ENCODE results near the gene STK10. TPM values are rescaled to one million over a fixed set of nuclear protein-coding genes. Genes with fewer than 3 reads are reported as not detected.

Gene STK10
- total RNA-seq, 2 experiments from 2014 or later, result 301 to 316 TPM

GRCh38 chr5:172101547-172102217 is 86.3 kb downstream of the STK10 start:
- no peaks in the 10 kb centered on the region for H3K27me3 Mint-ChIP-seq
- peaks cover 82% of the 10 kb centered on the region for H3K36me3 Mint-ChIP-seq (ENCODE audit: low read depth)
- ChIA-PET CTCF (interaction anchor here (1.2 to 2.9 kb wide), 2 partner anchors 85 to 87 kb away, joined by 3 to 8 read pairs; partner anchors contain the start of gene STK10), POLR2A (interaction anchor here (1.3 to 28.3 kb wide), 3 partner anchors 9 to 79 kb away, joined by 3 to 905 read pairs (median 5); partner anchors contain the start of gene STK10)
- no peak overlapping the region for H3K27ac Mint-ChIP-seq
- no peak overlapping the region for H3K4me3 Mint-ChIP-seq
- H3K4me1 Mint-ChIP-seq, result peaks cover 41% of the 10 kb centered on the region
- DNase-seq, result no peak
- no peaks in the 10 kb centered on the region for H3K9me3 Mint-ChIP-seq

- CTCF ChIA-PET, result interaction anchor here (1.1 to 2.9 kb wide), 3 partner anchors 9 to 90 kb away, joined by 3 to 8 read pairs (median 4); partner anchors contain the start of gene STK10
These were observed 89.1 kb downstream of the STK10 start for GRCh38 chr5:172098883-172099282.

GRCh38 chr5:172098046-172098445 is 90.0 kb downstream of the STK10 start:
- no peaks in the 10 kb centered on the region for H3K9me3 Mint-ChIP-seq
- H3K36me3 Mint-ChIP-seq (ENCODE audit: low read depth), result peaks cover 81% of the 10 kb centered on the region
- H3K27ac Mint-ChIP-seq, result no peak overlapping the region
- POLR2A ChIA-PET, result interaction anchor here (1.0 to 28.3 kb wide), 2 partner anchors 14 to 82 kb away, joined by 3 to 905 read pairs; partner anchors contain the start of gene STK10
- no peak overlapping the region for H3K4me3 Mint-ChIP-seq
- no peak for DNase-seq
- H3K4me1 Mint-ChIP-seq, result peaks cover 20% of the 10 kb centered on the region
- CTCF ChIA-PET, result interaction anchor here (1.0 to 1.4 kb wide), 3 partner anchors 10 to 186 kb away, joined by 3 to 4 read pairs (median 3); no protein-coding TSS in a partner anchor
- no peaks in the 10 kb centered on the region for H3K27me3 Mint-ChIP-seq

More at GRCh38 chr5:172098883-172099282, 89.1 kb downstream of the STK10 start:
- no peak for DNase-seq
- Mint-ChIP-seq H3K4me3 (peak overlapping the region; percentile 4), H3K27me3 (no peaks in the 10 kb centered on the region), H3K36me3 (ENCODE audit: low read depth) (peaks cover 82% of the 10 kb centered on the region), H3K27ac (peak overlapping the region; percentile 69), H3K4me1 (peaks cover 28% of the 10 kb centered on the region), H3K9me3 (no peaks in the 10 kb centered on the region)
- POLR2A ChIA-PET, result interaction anchor here (1.0 to 28.3 kb wide), 2 partner anchors 13 to 82 kb away, joined by 3 to 905 read pairs; partner anchors contain the start of gene STK10

GRCh38 chr5:172097356-172097755 is 90.7 kb downstream of the STK10 start:
- Mint-ChIP-seq H3K27ac (no peak overlapping the region), H3K4me1 (peaks cover 16% of the 10 kb centered on the region), H3K9me3 (no peaks in the 10 kb centered on the region), H3K27me3 (no peaks in the 10 kb centered on the region), H3K4me3 (no peak overlapping the region), H3K36me3 (ENCODE audit: low read depth) (peaks cover 80% of the 10 kb centered on the region)
- POLR2A ChIA-PET, result interaction anchor here (1.1 to 28.3 kb wide), 2 partner anchors 10 to 83 kb away, joined by 3 to 905 read pairs; partner anchors contain the start of gene STK10
- CTCF ChIA-PET, result no interaction called here
- no peak for DNase-seq

- Mint-ChIP-seq H3K9me3 (no peaks in the 10 kb centered on the region), H3K27ac (peak overlapping the region; percentile 31), H3K4me3 (no peak overlapping the region), H3K36me3 (ENCODE audit: low read depth) (peaks cover 71% of the 10 kb centered on the region), H3K4me1 (peaks cover 11% of the 10 kb centered on the region), H3K27me3 (no peaks in the 10 kb centered on the region)
- POLR2A ChIA-PET, result interaction anchor here (0.7 to 28.3 kb wide), 4 partner anchors 10 to 192 kb away, joined by 3 to 905 read pairs (median 3); partner anchors contain the start of gene STK10
- DNase-seq, result no peak
- CTCF ChIA-PET, result interaction anchor here (0.6 to 1.8 kb wide), 7 partner anchors 9 to 194 kb away, joined by 3 to 9 read pairs (median 4); partner anchors contain the start of gene STK10
These were observed 91.7 kb downstream of the STK10 start for GRCh38 chr5:172096207-172096940.

- DNase-seq, result no peak
- H3K27ac Mint-ChIP-seq, result no peak overlapping the region
- ChIA-PET CTCF (interaction anchor here (0.6 to 1.8 kb wide), 9 partner anchors 8 to 195 kb away, joined by 3 to 9 read pairs (median 3); partner anchors contain the start of gene STK10), POLR2A (interaction anchor here (0.7 to 28.3 kb wide), 3 partner anchors 9 to 192 kb away, joined by 3 to 905 read pairs (median 3); partner anchors contain the start of gene STK10)
- no peaks in the 10 kb centered on the region for H3K27me3 Mint-ChIP-seq
- H3K4me1 Mint-ChIP-seq, result peaks cover 11% of the 10 kb centered on the region
- peaks cover 70% of the 10 kb centered on the region for H3K36me3 Mint-ChIP-seq (ENCODE audit: low read depth)
- no peak overlapping the region for H3K4me3 Mint-ChIP-seq
- no peaks in the 10 kb centered on the region for H3K9me3 Mint-ChIP-seq
These were observed 92.4 kb downstream of the STK10 start for GRCh38 chr5:172095368-172096206.

- Mint-ChIP-seq H3K4me1 (peaks cover 15% of the 10 kb centered on the region), H3K27ac (no peak overlapping the region), H3K27me3 (no peaks in the 10 kb centered on the region), H3K9me3 (no peaks in the 10 kb centered on the region), H3K4me3 (no peak overlapping the region), H3K36me3 (ENCODE audit: low read depth) (peaks cover 75% of the 10 kb centered on the region)
- no peak for DNase-seq
- POLR2A ChIA-PET, result interaction anchor here (1.2 to 28.3 kb wide), 2 partner anchors 12 to 87 kb away, joined by 3 to 905 read pairs; partner anchors contain the start of gene STK10
- CTCF ChIA-PET, result no interaction called here
These were observed 94.1 kb downstream of the STK10 start for GRCh38 chr5:172093965-172094364.

GRCh38 chr5:172093559-172093958 is 94.5 kb downstream of the STK10 start:
- H3K27me3 Mint-ChIP-seq, result no peaks in the 10 kb centered on the region
- peaks cover 75% of the 10 kb centered on the region for H3K36me3 Mint-ChIP-seq (ENCODE audit: low read depth)
- H3K4me1 Mint-ChIP-seq, result peaks cover 12% of the 10 kb centered on the region
- no peak overlapping the region for H3K27ac Mint-ChIP-seq
- CTCF ChIA-PET, result no interaction called here
- no peak for DNase-seq
- no peaks in the 10 kb centered on the region for H3K9me3 Mint-ChIP-seq
- POLR2A ChIA-PET, result interaction anchor here (1.0 to 28.3 kb wide), 4 partner anchors 9 to 87 kb away, joined by 3 to 905 read pairs (median 4); partner anchors contain the start of gene STK10
- H3K4me3 Mint-ChIP-seq, result no peak overlapping the region

- DNase-seq, result no peak
- POLR2A ChIA-PET, result interaction anchor here (0.9 to 1.7 kb wide), 5 partner anchors 10 to 73 kb away, joined by 3 to 5 read pairs (median 3); no protein-coding TSS in a partner anchor
These were observed 95.9 kb downstream of the STK10 start for GRCh38 chr5:172091956-172092732.

GRCh38 chr5:172090976-172091547 is 97.0 kb downstream of the STK10 start:
- H3K4me1 Mint-ChIP-seq, result peaks cover 6% of the 10 kb centered on the region
- DNase-seq, result no peak
- H3K36me3 Mint-ChIP-seq (ENCODE audit: low read depth), result peaks cover 59% of the 10 kb centered on the region
- CTCF ChIA-PET, result interaction anchor here (0.7 kb wide), 1 partner anchor 140 kb away, joined by 3 read pairs; no protein-coding TSS in a partner anchor
- H3K27ac Mint-ChIP-seq, result peak overlapping the region; percentile 14
- no peak overlapping the region for H3K4me3 Mint-ChIP-seq
- no peaks in the 10 kb centered on the region for H3K9me3 Mint-ChIP-seq
- POLR2A ChIA-PET, result interaction anchor here (1.3 to 1.4 kb wide), 2 partner anchors 52 to 84 kb away, joined by 3 to 4 read pairs; no protein-coding TSS in a partner anchor
- H3K27me3 Mint-ChIP-seq, result no peaks in the 10 kb centered on the region

More at GRCh38 chr5:172091956-172092732, 95.9 kb downstream of the STK10 start:
- H3K4me3 Mint-ChIP-seq, result no peak overlapping the region
- H3K4me1 Mint-ChIP-seq, result peaks cover 6% of the 10 kb centered on the region
- peaks cover 62% of the 10 kb centered on the region for H3K36me3 Mint-ChIP-seq (ENCODE audit: low read depth)
- no peak overlapping the region for H3K27ac Mint-ChIP-seq
- no peaks in the 10 kb centered on the region for H3K27me3 Mint-ChIP-seq
- H3K9me3 Mint-ChIP-seq, result no peaks in the 10 kb centered on the region
- CTCF ChIA-PET, result no interaction called here

All from activated CD4-positive, alpha-beta memory T cell treated with anti-CD3 and anti-CD28 coated beads, Interleukin-2, amount 10 ng/mL, durations not matched to agents 7 days and 5 days (primary cell).